PC-9 (cell line): ENCODE measurements around the gene ZNF236.

Source experiments
- CTCF ChIP-seq: fragments of 200-600 bp; sonication (generic); conservative IDR thresholded peaks from 2 replicates; pipeline ENCODE4 v1.6.1; 2017; ENCODE audit warnings: mixed run types, antibody characterized with exemption, mild to moderate bottlenecking, moderate library complexity
- EZH2 ChIP-seq: fragments of 200-600 bp; sonication (generic); IDR thresholded peaks from 2 replicates; pipeline ENCODE4 v1.8.0; 2017; ENCODE audit warnings: antibody characterized with exemption, low read depth

- TF ChIP-seq EZH2 = no peak
- no peak for TF ChIP-seq CTCF
These were observed 152.0 kb downstream of the ZNF236 start for GRCh38 chr18:76974386-76974785.
